ENCODE data around the gene SLC4A11. TPM values are rescaled to one million over a fixed set of nuclear protein-coding genes. Genes with fewer than 3 reads are reported as not detected.

SLC4A11 gene
- total and polyA plus RNA-seq, 10 of the 15 experiments (the other 5 are each of a cell fraction or from before 2014, with no cell fraction given): 0.07 to 2.3 (median 1.1) TPM

- TF ChIP-seq, protein P1, sequence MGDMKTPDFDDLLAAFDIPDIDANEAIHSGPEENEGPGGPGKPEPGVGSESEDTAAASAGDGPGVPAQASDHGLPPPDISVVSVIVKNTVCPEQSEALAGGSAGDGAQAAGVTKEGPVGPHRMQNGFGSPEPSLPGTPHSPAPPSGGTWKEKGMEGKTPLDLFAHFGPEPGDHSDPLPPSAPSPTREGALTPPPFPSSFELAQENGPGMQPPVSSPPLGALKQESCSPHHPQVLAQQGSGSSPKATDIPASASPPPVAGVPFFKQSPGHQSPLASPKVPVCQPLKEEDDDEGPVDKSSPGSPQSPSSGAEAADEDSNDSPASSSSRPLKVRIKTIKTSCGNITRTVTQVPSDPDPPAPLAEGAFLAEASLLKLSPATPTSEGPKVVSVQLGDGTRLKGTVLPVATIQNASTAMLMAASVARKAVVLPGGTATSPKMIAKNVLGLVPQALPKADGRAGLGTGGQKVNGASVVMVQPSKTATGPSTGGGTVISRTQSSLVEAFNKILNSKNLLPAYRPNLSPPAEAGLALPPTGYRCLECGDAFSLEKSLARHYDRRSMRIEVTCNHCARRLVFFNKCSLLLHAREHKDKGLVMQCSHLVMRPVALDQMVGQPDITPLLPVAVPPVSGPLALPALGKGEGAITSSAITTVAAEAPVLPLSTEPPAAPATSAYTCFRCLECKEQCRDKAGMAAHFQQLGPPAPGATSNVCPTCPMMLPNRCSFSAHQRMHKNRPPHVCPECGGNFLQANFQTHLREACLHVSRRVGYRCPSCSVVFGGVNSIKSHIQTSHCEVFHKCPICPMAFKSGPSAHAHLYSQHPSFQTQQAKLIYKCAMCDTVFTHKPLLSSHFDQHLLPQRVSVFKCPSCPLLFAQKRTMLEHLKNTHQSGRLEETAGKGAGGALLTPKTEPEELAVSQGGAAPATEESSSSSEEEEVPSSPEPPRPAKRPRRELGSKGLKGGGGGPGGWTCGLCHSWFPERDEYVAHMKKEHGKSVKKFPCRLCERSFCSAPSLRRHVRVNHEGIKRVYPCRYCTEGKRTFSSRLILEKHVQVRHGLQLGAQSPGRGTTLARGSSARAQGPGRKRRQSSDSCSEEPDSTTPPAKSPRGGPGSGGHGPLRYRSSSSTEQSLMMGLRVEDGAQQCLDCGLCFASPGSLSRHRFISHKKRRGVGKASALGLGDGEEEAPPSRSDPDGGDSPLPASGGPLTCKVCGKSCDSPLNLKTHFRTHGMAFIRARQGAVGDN (IDR thresholded peaks at IDR 0.05): no peak
- TF ChIP-seq, protein P2, sequence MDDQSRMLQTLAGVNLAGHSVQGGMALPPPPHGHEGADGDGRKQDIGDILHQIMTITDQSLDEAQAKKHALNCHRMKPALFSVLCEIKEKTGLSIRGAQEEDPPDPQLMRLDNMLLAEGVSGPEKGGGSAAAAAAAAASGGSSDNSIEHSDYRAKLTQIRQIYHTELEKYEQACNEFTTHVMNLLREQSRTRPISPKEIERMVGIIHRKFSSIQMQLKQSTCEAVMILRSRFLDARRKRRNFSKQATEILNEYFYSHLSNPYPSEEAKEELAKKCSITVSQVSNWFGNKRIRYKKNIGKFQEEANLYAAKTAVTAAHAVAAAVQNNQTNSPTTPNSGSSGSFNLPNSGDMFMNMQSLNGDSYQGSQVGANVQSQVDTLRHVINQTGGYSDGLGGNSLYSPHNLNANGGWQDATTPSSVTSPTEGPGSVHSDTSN (IDR thresholded peaks at IDR 0.05; ENCODE audit: insufficient replicate concordance, low read depth, low read length): no peak
- TF ChIP-seq STAT1 (conservative IDR thresholded peaks at IDR 0.05): no peak
- no peak for TF ChIP-seq USF2 (IDR thresholded peaks at IDR 0.05; ENCODE audit: borderline replicate concordance, low read depth, low read length)
- no peak for TF ChIP-seq TCF12 (IDR thresholded peaks at IDR 0.05; ENCODE audit: low read depth, low read length)
Measured at GRCh38 chr20:3246682-3247081, 7.7 kb upstream of the SLC4A11 start (continued).

GRCh38 chr20:3245711-3246110 is 6.7 kb upstream of the SLC4A11 start:
- BruUV-seq (replicated peaks): no TSS peak
- CTCF ChIA-PET: no interaction called here
- peaks cover 4 to 14% of the 10 kb centered on the region in 2 experiments; a peak in 3 of 4 replicates for H3K27me3 ChIP-seq (replicated peaks in 1 of 2; ENCODE audit: control insufficient read depth in 2 of 2, insufficient read depth in 2 of 2, low read length in 1 of 2)
- POLR2A ChIA-PET: no interaction called here
- intact Hi-C loops (cut with micrococcal nuclease; ENCODE audit: unreplicated experiment) (no loop called here), in situ Hi-C loops (cut with MboI) (no loop called here)
- FAIRE-seq (no peak), ATAC-seq (no peak), DNase-seq (ENCODE audit: low read depth, low spot score) (no peak)
- no peak overlapping the region for H2AFZ ChIP-seq (ENCODE audit: control insufficient read depth, low read depth, low read length)
- no peaks in the 10 kb centered on the region for H3K36me3 ChIP-seq (ENCODE audit: control insufficient read depth in 2 of 2, insufficient read depth in 2 of 2, low read length in 1 of 2)
- no peak overlapping the region for H3K4me2 ChIP-seq (ENCODE audit: control insufficient read depth, insufficient read depth)
- no peaks in the 10 kb centered on the region; the same call in none of the 2 replicates for H3K4me1 ChIP-seq (ENCODE audit: control insufficient read depth, insufficient read depth, low read length)
- no peak overlapping the region for H3K4me3 ChIP-seq
- SMC1A ChIA-PET (ENCODE audit: uncharacterized antibody, unreplicated experiment): no interaction called here
- H3K27ac ChIP-seq (ENCODE audit: control insufficient read depth, insufficient read depth): no peak overlapping the region
- RAD21 ChIA-PET (ENCODE audit: unreplicated experiment): no interaction called here
- no peaks in the 10 kb centered on the region for H3K9me3 ChIP-seq (replicated peaks; ENCODE audit: control insufficient read depth, insufficient read depth, low read length)
- 0% methylated on average over 3 of the region's 4 CpGs for WGBS (ENCODE audit: insufficient coverage, insufficient replicate concordance, low lambda C conversion rate, missing lambda C conversion rate)
- H3K79me2 ChIP-seq (ENCODE audit: control insufficient read depth, insufficient read depth, low read length): no peaks in the 10 kb centered on the region
- H3K9ac ChIP-seq (ENCODE audit: control insufficient read depth, insufficient read depth, low read length): no peak overlapping the region
- no peaks in the 10 kb centered on the region for H4K20me1 ChIP-seq (ENCODE audit: control insufficient read depth, insufficient read depth)
- no peak for TF ChIP-seq PRDM15 (CRISPR knock-in tag; IDR thresholded peaks at IDR 0.05)

Data from GM12878 (cell line).